ENCODE measurements around the gene FAM171A2.

DNA sequence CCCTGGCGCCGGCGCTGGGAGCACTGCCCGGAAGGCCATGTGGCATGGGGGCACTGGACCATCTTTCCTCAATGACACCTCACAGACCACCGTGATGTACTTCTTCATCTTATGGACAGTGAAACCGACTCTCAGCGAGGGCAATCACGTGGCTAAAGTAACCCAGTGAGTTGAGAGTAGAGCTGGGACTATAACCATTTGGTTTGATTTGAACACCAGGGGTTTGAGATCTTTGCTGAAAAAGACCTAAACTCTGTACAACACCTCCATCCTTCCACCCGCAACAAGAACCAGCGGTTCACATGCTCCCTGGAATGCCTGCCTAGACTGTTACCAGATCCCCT lies 22.5 kb upstream of the FAM171A2 start:
- TF ChIP-seq, protein P1, sequence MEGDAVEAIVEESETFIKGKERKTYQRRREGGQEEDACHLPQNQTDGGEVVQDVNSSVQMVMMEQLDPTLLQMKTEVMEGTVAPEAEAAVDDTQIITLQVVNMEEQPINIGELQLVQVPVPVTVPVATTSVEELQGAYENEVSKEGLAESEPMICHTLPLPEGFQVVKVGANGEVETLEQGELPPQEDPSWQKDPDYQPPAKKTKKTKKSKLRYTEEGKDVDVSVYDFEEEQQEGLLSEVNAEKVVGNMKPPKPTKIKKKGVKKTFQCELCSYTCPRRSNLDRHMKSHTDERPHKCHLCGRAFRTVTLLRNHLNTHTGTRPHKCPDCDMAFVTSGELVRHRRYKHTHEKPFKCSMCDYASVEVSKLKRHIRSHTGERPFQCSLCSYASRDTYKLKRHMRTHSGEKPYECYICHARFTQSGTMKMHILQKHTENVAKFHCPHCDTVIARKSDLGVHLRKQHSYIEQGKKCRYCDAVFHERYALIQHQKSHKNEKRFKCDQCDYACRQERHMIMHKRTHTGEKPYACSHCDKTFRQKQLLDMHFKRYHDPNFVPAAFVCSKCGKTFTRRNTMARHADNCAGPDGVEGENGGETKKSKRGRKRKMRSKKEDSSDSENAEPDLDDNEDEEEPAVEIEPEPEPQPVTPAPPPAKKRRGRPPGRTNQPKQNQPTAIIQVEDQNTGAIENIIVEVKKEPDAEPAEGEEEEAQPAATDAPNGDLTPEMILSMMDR (IDR thresholded peaks at IDR 0.05) = no peak
- TF ChIP-seq POLR2A (IDR thresholded peaks at IDR 0.05) = no peak

Data from Peyer's patch (tissue), 4 donors.